Small intestine (tissue), 7 donors: ENCODE results near the gene PCSK1N. TPM values are rescaled to one million over a fixed set of nuclear protein-coding genes. Genes with fewer than 3 reads are reported as not detected.

Experiments used
- DNase-seq, 2 donors: peaks; one replicate each; pipeline versions ENCODE4 v3.0.0 to v3.0.0-alpha.2; 2013
- FAIRE-seq: peaks from 2 replicates; lab custom pipeline; 2012; peaks lifted over from hg19 to GRCh38; lab: Jason Lieb, UNC
- H3K27ac ChIP-seq, 3 donors: one replicate each; pipeline ENCODE4 v1.5.1; 2013; ENCODE audit warnings: low read length in 2 of 3, mild to moderate bottlenecking in 2 of 3, control low read depth in 1 of 3, inconsistent platforms in 1 of 3, low read depth in 1 of 3, moderate library complexity in 1 of 3
- H3K27me3 ChIP-seq, 3 donors: one replicate each; pipeline ENCODE4 v1.6.1; 2013; ENCODE audit warnings: low read length in 3 of 3, inconsistent platforms in 1 of 3; ENCODE audit not compliant: control insufficient read depth in 3 of 3, insufficient read depth in 3 of 3
- H3K36me3 ChIP-seq, 3 donors: one replicate each; pipeline ENCODE4 v1.6.1; 2013; ENCODE audit warnings: low read length in 3 of 3, inconsistent platforms in 1 of 3, low read depth in 1 of 3, mild to moderate bottlenecking in 1 of 3, moderate library complexity in 1 of 3; ENCODE audit not compliant: control insufficient read depth in 3 of 3, insufficient read depth in 2 of 3
- H3K4me1 ChIP-seq, 3 donors: one replicate each; pipeline ENCODE4 v1.6.1; 2013; ENCODE audit warnings: low read length in 2 of 3, inconsistent platforms in 1 of 3, low read depth in 1 of 3, mild to moderate bottlenecking in 1 of 3, moderate library complexity in 1 of 3; ENCODE audit not compliant: control insufficient read depth in 3 of 3, insufficient read depth in 2 of 3
- H3K4me3 ChIP-seq, 3 donors: one replicate each; pipeline ENCODE4 v1.5.1; 2013; ENCODE audit warnings: low read length in 3 of 3, control low read depth in 1 of 3, inconsistent platforms in 1 of 3, low read depth in 1 of 3, mild to moderate bottlenecking in 1 of 3, moderate library complexity in 1 of 3
- H3K9me3 ChIP-seq, 2 donors: one replicate each; pipeline ENCODE4 v1.6.1; 2013; ENCODE audit warnings: low read depth in 1 of 2, low read length in 1 of 2; ENCODE audit not compliant: control insufficient read depth in 2 of 2, insufficient read depth in 1 of 2
- WGBS, 3 donors: extraction: QIAGEN DNeasy Blood & Tissue Kit; methylation state at CpG; one replicate each; pipeline ENCODE4 v1.1.7; 2013; 5-methylcytosine and 5-hydroxymethylcytosine counted together
- polyA plus RNA-seq, 4 donors: library from polyadenylated mRNA; stranded (reverse) in 3 of 4; unstranded in 1 of 4; fragments of 200-250 nt in 3 of 4; fragments of 120-200 nt in 1 of 4; gene quantifications; one replicate each; pipeline versions ENCODE4 v1.2.1 to v1.2.3, GENCODE V29; 2013
- donor health status: healthy with polysubstance abuse.
- donor health status: control.
- donor health status: control.
- donor health status: Bipolar disorder and iron deficiency.
- donor health status: healthy.

Gene PCSK1N
- polyA plus RNA-seq, 4 donors: 0.67 to 97.5 (median 13.5) TPM

DNA sequence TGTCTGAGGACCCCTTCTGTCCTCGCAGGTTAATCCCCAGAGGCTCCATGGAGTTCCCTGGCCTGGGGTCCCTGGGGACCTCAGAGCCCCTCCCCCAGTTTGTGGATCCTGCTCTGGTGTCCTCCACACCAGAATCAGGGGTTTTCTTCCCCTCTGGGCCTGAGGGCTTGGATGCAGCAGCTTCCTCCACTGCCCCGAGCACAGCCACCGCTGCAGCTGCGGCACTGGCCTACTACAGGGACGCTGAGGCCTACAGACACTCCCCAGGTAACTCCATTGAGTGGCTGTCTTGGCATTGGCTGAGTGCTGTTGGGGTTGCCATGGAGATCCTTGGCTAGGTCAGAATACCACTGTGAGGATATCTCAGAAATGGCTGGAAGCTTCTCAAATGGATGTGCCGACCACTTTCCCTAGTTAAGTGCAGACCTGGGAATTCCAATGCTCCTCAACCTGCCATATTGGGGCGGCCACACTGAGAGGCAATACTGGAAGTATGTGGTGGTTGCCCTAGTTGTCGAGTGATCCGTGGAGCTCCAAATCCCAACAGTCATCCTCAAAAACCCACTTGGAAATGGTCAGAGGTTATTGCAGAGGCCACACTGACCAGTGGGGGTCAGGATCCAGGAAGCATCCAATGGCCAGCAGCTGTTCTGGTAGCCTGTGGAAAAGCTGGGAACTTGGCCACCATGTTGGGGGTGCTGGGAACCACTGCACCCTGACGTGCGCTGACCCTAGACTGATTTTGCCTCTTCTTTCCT is 44.2 kb downstream of the PCSK1N start:
- no peaks in the 10 kb centered on the region for H3K36me3 ChIP-seq
- FAIRE-seq (no peak), DNase-seq (no peak)
- H3K4me3 ChIP-seq: no peak overlapping the region
- no peaks in the 10 kb centered on the region for H3K9me3 ChIP-seq
- 84 to 92% (median 92%) methylated on average over 6 to 11 of the region's 11 CpGs for WGBS, 3 donors
- peaks cover 0 to 17% (median 0%) of the 10 kb centered on the region in 3 donors for H3K4me1 ChIP-seq
- H3K27me3 ChIP-seq: no peaks in the 10 kb centered on the region
- H3K27ac ChIP-seq: no peak overlapping the region

DNA sequence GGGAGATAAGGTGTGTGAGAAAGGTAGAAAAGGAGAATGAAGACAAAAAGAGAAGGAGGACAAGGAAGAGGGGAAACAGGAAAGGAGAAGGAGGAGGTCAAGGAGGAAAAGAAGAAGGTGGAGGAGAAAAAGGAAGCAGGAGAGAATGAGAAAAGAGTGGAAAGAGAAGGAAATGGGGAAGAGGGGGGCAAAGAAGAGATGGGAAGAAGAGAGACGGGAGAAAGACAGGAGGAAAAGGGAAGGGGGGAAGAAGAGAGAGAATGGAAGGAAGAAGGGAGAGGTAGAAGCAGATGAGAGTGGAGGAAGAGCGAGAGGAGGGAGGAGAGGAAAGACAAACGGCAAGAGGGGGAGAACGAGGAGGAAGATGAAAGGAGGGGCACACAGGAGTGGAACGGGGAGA is 44.9 kb downstream of the PCSK1N start:
- peaks cover 0 to 12% (median 0%) of the 10 kb centered on the region in 3 donors for H3K4me1 ChIP-seq
- H3K36me3 ChIP-seq: no peaks in the 10 kb centered on the region
- H3K4me3 ChIP-seq: no peak overlapping the region
- H3K9me3 ChIP-seq: no peaks in the 10 kb centered on the region
- DNase-seq: no peak
- 62 to 72% (median 70%) methylated on average over 5 of the region's 5 CpGs for WGBS, 3 donors
- no peaks in the 10 kb centered on the region for H3K27me3 ChIP-seq
- FAIRE-seq: no peak
- no peak overlapping the region for H3K27ac ChIP-seq

DNA sequence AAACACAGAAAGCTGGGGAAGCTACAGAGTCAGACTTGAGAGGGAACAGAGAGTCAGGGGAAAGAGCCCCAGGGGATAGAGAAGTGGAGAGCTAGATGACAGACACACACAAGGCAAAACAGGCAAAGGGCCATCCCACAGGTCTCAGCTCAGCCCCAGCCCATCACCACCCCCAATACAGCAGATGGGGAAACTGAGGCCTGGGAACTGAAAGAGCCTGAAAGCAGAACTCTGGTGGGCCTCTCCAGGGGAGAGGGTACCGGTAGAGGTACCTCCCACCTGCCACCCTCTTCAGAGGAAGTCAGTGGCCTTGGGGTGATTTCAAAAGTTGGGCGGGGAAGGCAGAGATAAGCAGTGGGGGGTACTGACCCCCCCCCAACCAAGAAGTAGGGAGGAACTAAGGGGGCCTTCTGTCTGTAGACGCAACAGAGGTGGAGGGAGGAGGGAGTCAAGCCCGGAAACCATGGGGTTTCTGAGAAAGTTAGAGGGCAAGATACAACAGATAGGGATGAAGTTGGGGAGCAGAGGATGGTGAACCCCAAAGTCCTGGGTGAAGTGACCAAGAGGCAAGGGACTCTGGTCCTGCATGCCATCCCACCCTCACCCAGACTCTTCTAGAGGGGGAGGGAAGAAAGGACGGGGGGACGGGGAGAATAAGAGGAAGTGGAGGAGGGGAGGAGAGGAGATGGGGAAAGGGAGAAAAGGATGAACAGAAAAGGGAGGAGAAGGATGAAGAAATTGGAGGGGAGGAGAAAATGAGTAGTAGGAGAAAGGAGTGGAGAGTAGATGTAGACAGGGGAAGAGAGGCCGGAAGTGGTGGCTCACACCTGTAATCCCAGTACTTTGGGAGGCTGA is 45.8 kb downstream of the PCSK1N start:
- H3K27ac ChIP-seq: no peak overlapping the region
- no peaks in the 10 kb centered on the region for H3K27me3 ChIP-seq
- H3K9me3 ChIP-seq: no peaks in the 10 kb centered on the region
- peaks cover 0 to 9% (median 0%) of the 10 kb centered on the region in 3 donors for H3K4me1 ChIP-seq
- no peak overlapping the region for H3K4me3 ChIP-seq
- 53 to 69% (median 55%) methylated on average over 7 of the region's 7 CpGs for WGBS, 3 donors
- DNase-seq: no peak
- no peak for FAIRE-seq
- no peaks in the 10 kb centered on the region for H3K36me3 ChIP-seq

DNA sequence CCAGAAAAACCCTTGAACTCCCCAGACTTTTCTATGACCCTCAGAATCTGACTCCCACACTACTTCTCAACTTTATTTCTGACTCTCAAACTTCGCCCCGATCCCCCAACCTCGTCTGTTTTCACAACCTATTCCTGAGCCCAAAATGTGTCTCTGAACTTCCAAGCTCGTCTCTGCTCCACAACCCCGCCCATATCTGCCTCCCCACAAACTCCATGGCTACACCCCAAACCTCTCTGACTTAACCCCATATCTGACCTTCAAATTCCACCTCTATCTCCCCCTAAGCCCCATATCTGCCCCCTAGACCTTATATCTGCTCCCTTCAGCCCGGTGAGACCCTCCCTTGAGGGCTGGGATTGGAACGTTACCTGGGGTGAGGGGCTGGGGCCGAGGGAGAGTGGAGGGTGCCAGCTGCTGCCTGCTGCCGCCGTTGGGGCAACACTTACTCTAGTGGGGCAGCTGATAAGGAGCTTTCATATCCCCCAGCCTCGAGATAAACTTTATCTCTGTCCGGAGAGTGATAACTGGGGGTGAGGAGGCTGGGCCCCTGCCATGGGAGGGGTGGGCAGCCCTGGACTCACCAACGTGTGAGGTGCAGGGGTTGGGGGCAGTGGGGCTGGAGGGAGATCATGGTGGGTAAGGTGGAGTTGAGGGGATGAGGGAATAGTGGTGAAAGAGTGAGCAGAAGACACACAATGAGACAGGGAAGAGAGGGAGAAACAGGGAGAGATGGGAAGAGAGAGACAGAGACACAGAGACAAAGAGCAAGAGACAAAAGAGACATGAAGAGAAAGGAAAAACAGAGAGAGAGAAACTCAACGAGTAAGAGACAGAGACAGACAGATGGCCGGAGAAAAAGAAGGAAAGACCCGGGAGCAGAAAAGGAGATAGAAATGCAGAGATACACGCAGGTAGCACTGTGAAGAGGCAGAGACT is 47.6 kb downstream of the PCSK1N start:
- FAIRE-seq (no peak), DNase-seq (no peak)
- Histone ChIP-seq H3K27ac (no peak overlapping the region), H3K27me3 (no peaks in the 10 kb centered on the region), H3K4me1 (no peaks in the 10 kb centered on the region), H3K4me3 (no peak overlapping the region), H3K36me3 (no peaks in the 10 kb centered on the region), H3K9me3 (no peaks in the 10 kb centered on the region)
- WGBS, 3 donors: 35 to 52% (median 45%) methylated on average over 15 to 17 of the region's 17 CpGs

DNA sequence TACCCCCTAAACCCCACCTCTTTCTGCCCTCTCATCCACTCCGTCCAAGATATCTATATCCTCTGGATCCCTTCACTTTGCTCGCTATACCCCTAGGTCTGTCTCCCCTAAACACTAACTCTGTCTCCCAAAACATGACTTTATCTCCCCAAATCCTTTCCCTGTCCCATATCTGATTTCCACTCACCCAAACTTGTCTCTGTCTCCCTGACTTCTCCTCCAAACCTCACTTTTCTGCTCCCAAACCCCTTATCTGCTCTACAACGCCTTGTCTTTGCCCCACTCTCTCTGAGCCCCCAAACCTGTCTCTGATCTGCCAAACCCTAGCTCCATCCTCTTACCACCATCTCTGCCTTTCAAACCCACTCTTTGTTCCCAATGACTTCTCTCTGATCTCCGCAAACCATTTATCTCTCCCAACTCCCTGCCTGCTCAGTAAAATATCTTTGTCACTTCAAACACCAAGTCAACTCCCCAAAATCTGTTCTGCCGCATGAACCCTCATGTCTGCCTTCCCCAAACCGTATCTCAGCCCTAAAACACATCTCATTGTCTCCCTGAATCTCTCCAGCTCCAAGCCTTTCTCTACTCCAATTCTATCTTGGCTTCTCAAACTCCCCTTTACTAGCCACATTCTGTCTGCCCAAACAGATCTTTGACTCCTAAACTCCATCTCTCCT is 48.4 kb downstream of the PCSK1N start:
- no peaks in the 10 kb centered on the region for H3K9me3 ChIP-seq
- WGBS, 3 donors: 61 to 74% (median 69%) methylated on average over 6 of the region's 6 CpGs
- no peaks in the 10 kb centered on the region for H3K27me3 ChIP-seq
- H3K36me3 ChIP-seq: no peaks in the 10 kb centered on the region
- FAIRE-seq: no peak
- H3K27ac ChIP-seq: no peak overlapping the region
- H3K4me3 ChIP-seq: no peak overlapping the region
- DNase-seq: no peak
- no peaks in the 10 kb centered on the region for H3K4me1 ChIP-seq

DNA sequence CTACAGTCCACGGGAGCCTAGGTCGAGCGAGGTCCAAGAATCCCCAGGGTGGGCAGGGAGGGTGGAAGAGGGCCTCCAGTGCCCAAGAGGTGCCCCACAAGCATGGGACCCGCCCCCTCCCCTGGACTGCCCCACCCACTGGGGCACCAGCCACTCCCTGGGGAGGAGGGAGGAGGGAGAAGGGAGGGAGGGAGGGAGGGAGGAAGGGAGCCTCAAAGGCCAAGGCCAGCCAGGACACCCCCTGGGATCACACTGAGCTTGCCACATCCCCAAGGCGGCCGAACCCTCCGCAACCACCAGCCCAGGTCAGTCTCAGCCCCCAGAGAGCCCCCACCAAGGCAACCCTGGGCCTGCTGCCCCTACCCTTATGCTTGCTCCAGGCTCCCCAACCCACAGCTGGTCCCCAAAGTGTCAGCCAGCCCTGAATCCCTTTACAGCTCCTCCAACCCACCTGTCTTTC is 49.0 kb downstream of the PCSK1N start, which contains the start of gene GATA1:
Gene GATA1 (plus strand): TSS at position 250 of the 460 bp plus-strand sequence. CDS start 4,520 bp downstream, outside the sequence.
- FAIRE-seq (no peak), DNase-seq (no peak)
- Histone ChIP-seq H3K27me3 (no peaks in the 10 kb centered on the region), H3K4me3 (no peak within 1 kb of the TSS), H3K36me3 (no peaks in the 10 kb centered on the region), H3K4me1 (no peaks in the 10 kb centered on the region), H3K27ac (no peak within 1 kb of the TSS), H3K9me3 (no peaks in the 10 kb centered on the region)
- 63 to 75% (median 71%) methylated on average over 4 to 7 of the region's 7 CpGs for WGBS, 3 donors

DNA sequence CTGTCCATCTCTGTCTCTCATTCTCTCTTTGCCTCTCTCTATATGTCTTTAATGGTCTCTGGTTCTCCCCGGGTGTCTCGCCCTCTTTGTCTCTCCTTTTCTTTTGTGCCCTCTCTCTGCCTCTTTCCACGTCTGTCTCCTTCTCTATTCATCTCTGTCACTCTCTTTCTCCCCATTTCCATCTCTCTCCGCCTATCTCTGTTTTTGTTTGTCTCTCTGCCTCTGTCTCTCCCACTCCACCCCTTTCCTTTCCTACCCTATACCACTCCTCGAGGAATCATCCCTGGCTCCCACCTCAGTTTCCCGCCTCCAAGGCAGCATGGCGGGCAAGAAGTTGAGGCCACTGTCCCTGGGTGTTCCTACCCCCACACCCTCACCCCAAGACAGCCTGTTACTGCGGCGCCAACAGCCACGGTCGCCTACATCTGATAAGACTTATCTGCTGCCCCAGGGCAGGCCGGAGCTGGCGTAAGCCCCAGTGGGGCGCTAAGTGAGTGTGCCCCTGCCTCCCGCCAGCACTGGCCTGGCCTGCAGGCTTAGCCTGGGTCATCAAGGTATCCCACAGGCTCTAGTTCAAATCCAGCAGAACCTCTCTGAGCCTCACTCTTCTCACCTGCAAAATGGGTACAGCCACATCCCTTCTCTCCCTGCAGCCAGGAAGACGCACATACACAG is 49.7 kb downstream of the PCSK1N start:
- no peak overlapping the region for H3K27ac ChIP-seq
- H3K36me3 ChIP-seq: no peaks in the 10 kb centered on the region
- H3K4me3 ChIP-seq: no peak overlapping the region
- DNase-seq (no peak), FAIRE-seq (no peak)
- 54 to 76% (median 64%) methylated on average over 13 to 16 of the region's 16 CpGs for WGBS, 3 donors
- H3K27me3 ChIP-seq: no peaks in the 10 kb centered on the region
- no peaks in the 10 kb centered on the region for H3K4me1 ChIP-seq
- no peaks in the 10 kb centered on the region for H3K9me3 ChIP-seq
